PC-3 (cell line): Measurements from ENCODE around the gene RAB11FIP4. TPM values are rescaled to one million over a fixed set of nuclear protein-coding genes. Genes with fewer than 3 reads are reported as not detected.

Source experiments
- ATAC-seq: fragments of 200-7000 bp; cut with Tn5 transposase; 2 replicates; pipeline ENCODE4 v1.9.1; 2020; ENCODE audit warnings: mild to moderate bottlenecking, moderate library complexity
- BruUV-seq: library from RNA; stranded (reverse); fragments of 400-500 nt; replicated peaks from 2 replicates; lab custom pipeline; 2021; lab: Mats Ljungman, UMichigan
- CTCF ChIA-PET: fragments of 300-600 bp; sonication (Branson Sonifier 250); formaldehyde crosslinking; loops from one replicate; lab custom pipeline; 2022; ENCODE audit warnings: antibody characterized with exemption; lab: Charles Lee
- POLR2A ChIA-PET: fragments of 300-600 bp; sonication (Branson Sonifier 250); formaldehyde crosslinking; loops from one replicate; lab custom pipeline; 2022; ENCODE audit warnings: antibody characterized with exemption; ENCODE audit not compliant: unreplicated experiment; lab: Charles Lee
- DNase-seq: peaks from one replicate; pipeline ENCODE4 v3.0.0-alpha.2; 2015
- H2AFZ ChIP-seq: fragments of 300-600 bp; sonication (generic); 2 replicates; pipeline ENCODE4 v1.6.0; 2016; ENCODE audit warnings: antibody characterized with exemption, low read length
- H3F3A ChIP-seq: fragments of 300-600 bp; sonication (generic); one replicate; pipeline ENCODE4 v1.6.0; 2017; ENCODE audit warnings: antibody characterized with exemption, low read length, control low read depth, mild to moderate bottlenecking; ENCODE audit not compliant: unreplicated experiment
- H3K27ac ChIP-seq: fragments of 300-600 bp; sonication (generic); 2 replicates; pipeline ENCODE4 v1.5.1; 2016; ENCODE audit warnings: mild to moderate bottlenecking, low read length
- H3K27me3 ChIP-seq: fragments of 300-600 bp; sonication (generic); 2 replicates; pipeline ENCODE4 v1.6.1; 2016; ENCODE audit warnings: low read length, mixed read lengths
- H3K36me3 ChIP-seq: fragments of 300-600 bp; sonication (generic); 2 replicates; pipeline ENCODE4 v1.6.1; 2016; ENCODE audit warnings: low read depth, mixed run types, low read length, mixed read lengths
- H3K4me1 ChIP-seq: fragments of 300-600 bp; sonication (generic); 2 replicates; pipeline ENCODE4 v1.5.1; 2016; ENCODE audit warnings: low read length; ENCODE audit not compliant: insufficient read depth
- H3K4me2 ChIP-seq: fragments of 300-600 bp; sonication (generic); 2 replicates; pipeline ENCODE4 v1.6.0; 2016; ENCODE audit warnings: low read length
- H3K4me3 ChIP-seq: fragments of 300-600 bp; sonication (generic); 2 replicates; pipeline ENCODE4 v1.5.1; 2016; ENCODE audit warnings: mild to moderate bottlenecking, low read length, mixed read lengths
- H3K79me2 ChIP-seq: fragments of 300-600 bp; sonication (generic); 2 replicates; pipeline ENCODE4 v1.6.1; 2017; ENCODE audit warnings: low read length, mixed read lengths
- H3K9ac ChIP-seq: fragments of 300-600 bp; sonication (generic); 2 replicates; pipeline ENCODE4 v1.6.0; 2016; ENCODE audit warnings: mild to moderate bottlenecking, low read length
- H3K9me2 ChIP-seq: fragments of 300-600 bp; sonication (generic); replicated peaks from 2 replicates; pipeline ENCODE4 v1.6.1; 2016; ENCODE audit warnings: mixed run types, low read length, mixed read lengths
- H3K9me3 ChIP-seq: fragments of 300-600 bp; sonication (generic); 2 replicates; pipeline ENCODE4 v1.6.1; 2016; ENCODE audit warnings: low read length, mixed read lengths
- H4K20me1 ChIP-seq: fragments of 300-600 bp; sonication (generic); 2 replicates; pipeline ENCODE4 v1.6.1; 2016; ENCODE audit warnings: low read length, mixed read lengths
- EZH2 ChIP-seq: fragments of 300-600 bp; sonication (generic); IDR thresholded peaks from one replicate; pipeline ENCODE4 v1.6.1; 2017; ENCODE audit warnings: antibody characterized with exemption, mild to moderate bottlenecking, low read length; ENCODE audit not compliant: unreplicated experiment
- EZH2phosphoT487 ChIP-seq: fragments of 300-600 bp; sonication (generic); IDR thresholded peaks from 2 replicates; pipeline ENCODE4 v1.6.1; 2018; ENCODE audit warnings: mild to moderate bottlenecking, antibody characterized with exemption, low read length, borderline replicate concordance
- intact Hi-C: fragments of 100-400 bp; cut with micrococcal nuclease; formaldehyde crosslinking; loops from 2 replicates; pipeline ENCODE4 v1.9.0; 2023
- total RNA-seq: library from RNA; depleted of rRNA; stranded (reverse); fragments of >200 nt; gene quantifications from 2 replicates; pipeline ENCODE4 v1.2.3, GENCODE V29; 2014
- TF ChIP-seq, protein P1 (sequence below): fragments of 300-600 bp; sonication (generic); conservative IDR thresholded peaks from 2 replicates; pipeline ENCODE4 v1.5.1; 2017; ENCODE audit warnings: antibody characterized with exemption, low read depth, mild to moderate bottlenecking, low read length

Gene RAB11FIP4
- total RNA-seq, 1 experiment from 2014 or later: 4.2 TPM

- intact Hi-C loops: no loop called here
- no peaks in the 10 kb centered on the region for H3F3A ChIP-seq
- no peak overlapping the region for H3K27ac ChIP-seq
- no peak for TF ChIP-seq EZH2
- no peak for TF ChIP-seq EZH2phosphoT487
- BruUV-seq: TSS peak; percentile 22
- H3K4me1 ChIP-seq: peaks cover 4% of the 10 kb centered on the region; the same call in 1 of the 2 replicates
- peak overlapping the region; percentile 66; the same call in 1 of the 2 replicates for H3K4me3 ChIP-seq
- H3K9me3 ChIP-seq: no peaks in the 10 kb centered on the region
- H3K79me2 ChIP-seq: no peaks in the 10 kb centered on the region
- H4K20me1 ChIP-seq: no peaks in the 10 kb centered on the region
- no peak overlapping the region for H3K9ac ChIP-seq
- DNase-seq (peak; percentile 6), ATAC-seq (no peak)
- no peaks in the 10 kb centered on the region for H3K9me2 ChIP-seq
- no peak overlapping the region for H2AFZ ChIP-seq
- ChIA-PET CTCF (no interaction called here), POLR2A (no interaction called here)
- no peaks in the 10 kb centered on the region for H3K27me3 ChIP-seq
- no peaks in the 10 kb centered on the region for H3K36me3 ChIP-seq
- peak overlapping the region; percentile 78 for H3K4me2 ChIP-seq
Measured at GRCh38 chr17:31489295-31490018, 98.0 kb downstream of the RAB11FIP4 start.

DNA sequence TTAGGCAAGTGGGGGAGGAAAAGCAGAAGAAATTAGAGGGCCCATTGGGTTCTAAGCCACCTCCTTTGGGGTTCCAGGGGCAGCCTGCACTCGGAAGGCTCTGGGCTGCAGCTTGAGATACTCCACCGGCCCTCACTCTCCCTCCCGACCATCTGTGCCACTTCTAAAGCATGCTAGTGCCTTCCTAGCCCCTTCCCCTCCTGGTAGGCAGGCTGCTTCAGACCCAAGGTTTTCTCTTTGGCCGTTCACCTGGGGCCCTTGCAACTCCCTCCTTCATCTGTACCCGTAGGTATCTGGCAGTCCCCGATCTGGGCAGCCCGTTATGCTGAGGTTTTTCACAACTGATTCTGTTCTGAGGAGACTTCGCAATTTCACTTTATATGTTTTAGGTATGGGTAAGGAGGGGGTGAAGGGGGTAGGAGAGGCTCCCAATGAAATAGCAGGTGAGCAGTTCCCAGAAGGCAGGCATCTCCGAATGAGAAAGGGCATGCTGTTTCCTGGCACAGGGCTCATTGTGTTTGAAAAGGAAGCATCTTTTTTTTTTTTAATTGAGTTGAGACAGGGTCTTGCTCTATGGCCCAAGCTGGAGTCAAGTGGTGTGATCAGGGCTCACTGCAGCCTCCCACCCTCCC is 98.7 kb downstream of the RAB11FIP4 start:
- BruUV-seq: no TSS peak
- Histone ChIP-seq H3K4me2 (no peak overlapping the region), H3K27ac (no peak overlapping the region), H3K9me2 (no peaks in the 10 kb centered on the region), H3K4me1 (peaks cover 4% of the 10 kb centered on the region; the same call in 1 of the 2 replicates), H3F3A (no peaks in the 10 kb centered on the region), H4K20me1 (no peaks in the 10 kb centered on the region), H3K9ac (no peak overlapping the region), H3K36me3 (no peaks in the 10 kb centered on the region), H2AFZ (no peak overlapping the region), H3K27me3 (no peaks in the 10 kb centered on the region), H3K79me2 (no peaks in the 10 kb centered on the region), H3K4me3 (no peak overlapping the region), H3K9me3 (no peaks in the 10 kb centered on the region)
- ATAC-seq (no peak), DNase-seq (no peak)
- CTCF ChIA-PET: no interaction called here
- intact Hi-C loops: no loop called here
- POLR2A ChIA-PET: no interaction called here
- TF ChIP-seq, protein P1, sequence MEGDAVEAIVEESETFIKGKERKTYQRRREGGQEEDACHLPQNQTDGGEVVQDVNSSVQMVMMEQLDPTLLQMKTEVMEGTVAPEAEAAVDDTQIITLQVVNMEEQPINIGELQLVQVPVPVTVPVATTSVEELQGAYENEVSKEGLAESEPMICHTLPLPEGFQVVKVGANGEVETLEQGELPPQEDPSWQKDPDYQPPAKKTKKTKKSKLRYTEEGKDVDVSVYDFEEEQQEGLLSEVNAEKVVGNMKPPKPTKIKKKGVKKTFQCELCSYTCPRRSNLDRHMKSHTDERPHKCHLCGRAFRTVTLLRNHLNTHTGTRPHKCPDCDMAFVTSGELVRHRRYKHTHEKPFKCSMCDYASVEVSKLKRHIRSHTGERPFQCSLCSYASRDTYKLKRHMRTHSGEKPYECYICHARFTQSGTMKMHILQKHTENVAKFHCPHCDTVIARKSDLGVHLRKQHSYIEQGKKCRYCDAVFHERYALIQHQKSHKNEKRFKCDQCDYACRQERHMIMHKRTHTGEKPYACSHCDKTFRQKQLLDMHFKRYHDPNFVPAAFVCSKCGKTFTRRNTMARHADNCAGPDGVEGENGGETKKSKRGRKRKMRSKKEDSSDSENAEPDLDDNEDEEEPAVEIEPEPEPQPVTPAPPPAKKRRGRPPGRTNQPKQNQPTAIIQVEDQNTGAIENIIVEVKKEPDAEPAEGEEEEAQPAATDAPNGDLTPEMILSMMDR: no peak
- TF ChIP-seq EZH2phosphoT487 (no peak), EZH2 (no peak)

DNA sequence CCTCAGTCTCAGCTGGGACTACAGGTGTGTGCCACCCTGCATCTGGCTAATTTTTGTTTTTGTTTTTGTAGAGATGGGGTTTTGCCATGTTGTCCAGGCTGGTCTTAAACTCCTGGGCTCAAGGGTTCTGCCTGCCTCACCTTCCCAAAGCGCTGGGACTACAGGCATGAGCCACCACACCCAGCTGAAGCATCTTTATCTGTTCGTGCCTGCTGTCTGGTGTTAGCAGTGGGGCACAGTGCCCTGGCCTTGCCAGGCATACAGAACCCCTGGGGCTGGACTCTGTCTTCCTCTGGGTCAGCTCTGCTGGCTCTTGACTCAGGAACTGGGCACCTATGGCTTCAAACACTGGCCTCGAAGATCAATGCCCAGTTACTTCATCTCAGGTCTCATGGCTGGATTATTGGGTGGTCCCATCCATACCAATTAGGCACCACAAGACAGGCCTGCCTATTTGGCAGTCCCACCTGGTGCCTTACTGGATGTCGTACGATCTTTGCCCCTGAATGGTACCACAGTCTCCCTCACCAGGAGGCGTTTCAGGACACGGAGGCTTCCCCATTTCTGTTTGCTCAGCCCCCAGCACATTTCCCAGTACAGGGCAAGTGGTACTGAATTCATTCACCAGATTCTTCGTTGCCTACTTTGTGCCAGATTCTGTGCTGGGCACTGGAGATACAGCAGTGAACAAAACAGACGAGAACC is 99.3 kb downstream of the RAB11FIP4 start:
- H3K36me3 ChIP-seq: no peaks in the 10 kb centered on the region
- CTCF ChIA-PET: no interaction called here

More for the DNA sequence above, 99.3 kb downstream of the RAB11FIP4 start:
- H3K4me3 ChIP-seq: no peak overlapping the region
- DNase-seq (no peak), ATAC-seq (no peak)
- H3F3A ChIP-seq: no peaks in the 10 kb centered on the region
- no peaks in the 10 kb centered on the region for H3K9me2 ChIP-seq
- H2AFZ ChIP-seq: no peak overlapping the region
- no TSS peak for BruUV-seq
- H3K4me1 ChIP-seq: peaks cover 4% of the 10 kb centered on the region; the same call in 1 of the 2 replicates
- POLR2A ChIA-PET: no interaction called here
- no peak overlapping the region for H3K27ac ChIP-seq
- TF ChIP-seq, protein P1: no peak
- TF ChIP-seq EZH2phosphoT487 (no peak), EZH2 (no peak)
- intact Hi-C loops: no loop called here
- no peaks in the 10 kb centered on the region for H3K9me3 ChIP-seq
- H4K20me1 ChIP-seq: no peaks in the 10 kb centered on the region
- no peaks in the 10 kb centered on the region for H3K79me2 ChIP-seq
- no peaks in the 10 kb centered on the region for H3K27me3 ChIP-seq
- no peak overlapping the region for H3K4me2 ChIP-seq
- H3K9ac ChIP-seq: no peak overlapping the region
